GM18499 (cell line): ENCODE measurements around the gene IGF2.

ENCODE experiments used
- ATAC-seq: cut with Tn5 transposase; IDR thresholded peaks from one replicate; pipeline ENCODE4 v1.9.1; 2021; ENCODE audit warnings: moderate number of reproducible peaks; ENCODE audit not compliant: insufficient read depth, unreplicated experiment

Gene IGF2

DNA sequence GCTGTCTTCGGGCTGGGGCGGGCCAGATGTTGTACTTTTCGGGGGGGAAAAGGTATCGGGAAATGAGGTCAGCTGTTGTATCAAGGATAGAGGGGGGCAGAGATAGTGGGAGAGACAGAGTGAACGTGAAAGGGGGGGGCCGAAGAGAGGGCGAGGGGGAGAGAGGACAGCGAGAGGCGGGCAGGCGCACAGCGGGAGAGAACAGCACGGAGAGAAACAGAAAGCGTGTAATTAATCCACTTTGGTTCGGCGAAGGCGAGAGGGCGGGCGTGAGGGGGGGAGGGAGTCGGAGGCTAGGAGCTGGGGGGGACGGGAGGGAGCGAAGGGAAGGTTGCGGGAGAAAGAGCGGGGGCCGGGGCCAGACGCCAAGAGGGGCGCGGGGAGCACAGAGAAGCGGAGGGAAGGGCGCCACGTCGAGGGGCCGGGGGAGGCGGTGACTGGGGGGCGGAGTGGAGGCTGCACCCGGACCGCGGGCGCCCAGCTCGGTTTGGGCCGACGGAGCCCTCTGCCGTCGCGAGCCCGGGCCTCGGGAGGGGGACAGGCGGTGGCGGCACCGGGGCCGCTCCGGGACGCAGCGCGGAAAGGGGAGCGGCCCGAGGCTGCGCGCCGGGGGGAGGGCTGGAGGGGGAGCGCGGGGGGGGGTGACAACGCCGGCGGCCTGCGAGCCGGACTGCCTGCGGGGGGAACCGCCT lies 612 bp downstream of the IGF2 start:
- no peak for ATAC-seq

GRCh38 chr11:2138068-2138430 lies 1.1 kb downstream of the IGF2 start:
- ATAC-seq = no peak

DNA sequence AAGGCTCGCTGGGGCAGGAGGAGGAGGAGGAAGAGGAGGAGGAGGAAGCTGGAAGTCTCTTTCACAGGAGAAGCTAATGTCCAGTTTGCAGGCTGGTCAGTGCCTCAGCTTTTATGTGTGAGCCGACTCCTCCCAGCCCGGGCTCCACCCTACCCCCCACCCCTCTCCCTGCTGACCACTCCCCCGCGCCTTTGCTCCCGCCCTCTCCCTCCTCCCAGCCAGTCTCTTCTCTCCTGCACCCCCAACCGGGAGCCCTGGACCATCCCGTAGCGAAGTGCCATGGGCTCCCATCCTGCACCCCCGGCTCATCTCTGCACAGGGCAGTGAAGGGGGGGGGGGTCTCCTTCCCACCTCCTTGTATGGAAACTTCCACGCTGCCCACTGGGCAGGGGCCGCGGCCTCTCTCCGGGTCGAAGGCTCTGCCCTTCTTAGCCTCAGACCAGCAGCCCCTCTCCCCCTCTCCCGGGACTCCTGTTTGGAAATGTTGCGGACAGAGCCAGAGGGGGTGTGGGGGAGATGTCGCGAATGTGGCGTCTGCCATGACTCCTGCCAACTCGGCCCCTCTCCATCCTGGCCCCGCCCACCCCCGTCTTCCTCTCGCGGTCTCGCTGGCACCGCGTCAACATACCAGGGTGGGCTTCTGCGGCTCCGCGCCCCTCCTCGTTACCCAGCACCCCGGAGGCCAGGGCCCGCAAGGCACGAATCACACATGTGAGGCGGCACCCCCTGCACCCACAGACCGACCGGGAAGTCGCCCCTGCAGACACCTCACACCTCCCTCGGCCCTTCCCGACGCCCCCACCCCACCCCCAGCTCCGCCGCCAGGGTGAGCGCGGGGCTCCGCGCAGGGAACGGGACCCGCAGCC lies 1.8 kb downstream of the IGF2 start:
- ATAC-seq = no peak

GRCh38 chr11:2136952-2137201 lies 2.3 kb downstream of the IGF2 start:
- no peak for ATAC-seq

- ATAC-seq = no peak
Observed at GRCh38 chr11:2136209-2136951, 2.8 kb downstream of the IGF2 start.

DNA sequence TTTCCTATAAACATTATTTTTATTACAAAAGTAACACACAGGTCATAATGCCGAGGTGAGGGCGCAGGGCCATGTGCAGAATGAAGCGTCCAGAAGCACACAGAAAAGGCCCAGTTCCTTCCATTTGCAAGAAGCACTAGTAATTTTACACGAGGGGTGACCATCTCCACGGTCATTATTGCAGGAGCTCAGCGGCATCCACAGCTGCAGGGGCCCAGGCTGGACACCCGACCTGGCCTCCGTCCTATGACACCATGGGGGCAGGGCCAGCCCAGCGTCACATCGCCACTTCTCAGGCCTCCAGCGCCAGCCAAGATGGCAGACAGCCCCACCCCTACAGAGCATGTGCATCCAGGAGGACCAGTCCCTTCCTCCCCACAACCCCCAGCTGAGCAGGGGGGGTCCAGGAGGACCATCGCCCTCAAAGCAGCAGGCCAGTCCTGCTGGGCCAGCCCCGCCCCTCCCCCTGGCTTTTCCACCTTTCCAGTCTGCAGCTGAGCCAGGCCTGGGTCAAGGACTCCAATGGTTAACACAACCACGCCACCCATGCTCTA lies 3.5 kb downstream of the IGF2 start:
- no peak for ATAC-seq

GRCh38 chr11:2135018-2135569 lies 4.1 kb downstream of the IGF2 start:
- no peak for ATAC-seq

DNA sequence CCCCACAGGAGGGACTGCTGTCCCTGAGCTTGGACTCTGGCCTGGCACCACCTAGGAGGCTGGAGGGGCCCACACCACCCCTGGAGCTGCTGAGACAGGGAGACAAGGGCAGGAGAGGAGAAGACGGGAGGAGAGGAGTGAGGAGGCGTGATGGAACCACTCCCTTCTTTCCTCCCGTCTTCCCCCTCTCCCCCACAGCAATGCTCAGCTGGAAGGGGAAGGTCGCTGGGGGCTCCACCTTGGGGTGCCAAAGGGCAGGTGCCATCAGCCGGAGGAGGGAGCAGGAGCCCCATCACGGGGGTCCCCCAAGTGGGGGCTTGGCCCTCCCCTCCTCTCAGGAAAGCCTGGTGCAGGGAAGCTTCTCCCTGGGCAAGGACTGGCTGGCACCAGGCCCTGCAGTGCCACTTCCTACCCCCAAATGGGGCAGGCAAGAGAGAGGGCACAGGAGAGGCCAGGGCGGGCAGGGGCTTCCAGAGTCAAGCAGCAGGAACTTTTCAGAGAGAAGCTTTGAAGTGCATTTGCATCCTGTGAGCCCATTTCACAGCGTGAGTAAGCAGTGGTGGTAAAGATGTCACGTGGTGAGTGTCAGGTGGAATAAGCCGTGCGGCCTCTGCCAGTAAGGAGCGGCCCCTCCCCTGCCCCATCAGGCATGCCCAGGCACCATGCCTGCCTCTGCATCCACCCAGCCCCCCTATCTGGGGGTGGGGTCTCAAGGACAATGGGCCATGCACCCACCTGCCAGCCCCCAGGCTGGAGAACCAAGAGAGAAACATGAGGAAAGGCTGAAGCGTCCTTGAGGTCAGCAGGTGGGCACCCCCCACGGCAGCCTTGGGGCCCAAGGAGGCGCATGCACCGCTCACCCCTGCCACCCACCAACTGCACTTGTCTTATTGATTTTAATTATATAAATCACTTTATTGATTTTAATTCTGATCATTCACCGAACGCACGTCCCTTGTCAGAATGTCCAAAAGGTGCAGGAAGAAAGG lies 4.9 kb downstream of the IGF2 start:
- ATAC-seq = no peak

DNA sequence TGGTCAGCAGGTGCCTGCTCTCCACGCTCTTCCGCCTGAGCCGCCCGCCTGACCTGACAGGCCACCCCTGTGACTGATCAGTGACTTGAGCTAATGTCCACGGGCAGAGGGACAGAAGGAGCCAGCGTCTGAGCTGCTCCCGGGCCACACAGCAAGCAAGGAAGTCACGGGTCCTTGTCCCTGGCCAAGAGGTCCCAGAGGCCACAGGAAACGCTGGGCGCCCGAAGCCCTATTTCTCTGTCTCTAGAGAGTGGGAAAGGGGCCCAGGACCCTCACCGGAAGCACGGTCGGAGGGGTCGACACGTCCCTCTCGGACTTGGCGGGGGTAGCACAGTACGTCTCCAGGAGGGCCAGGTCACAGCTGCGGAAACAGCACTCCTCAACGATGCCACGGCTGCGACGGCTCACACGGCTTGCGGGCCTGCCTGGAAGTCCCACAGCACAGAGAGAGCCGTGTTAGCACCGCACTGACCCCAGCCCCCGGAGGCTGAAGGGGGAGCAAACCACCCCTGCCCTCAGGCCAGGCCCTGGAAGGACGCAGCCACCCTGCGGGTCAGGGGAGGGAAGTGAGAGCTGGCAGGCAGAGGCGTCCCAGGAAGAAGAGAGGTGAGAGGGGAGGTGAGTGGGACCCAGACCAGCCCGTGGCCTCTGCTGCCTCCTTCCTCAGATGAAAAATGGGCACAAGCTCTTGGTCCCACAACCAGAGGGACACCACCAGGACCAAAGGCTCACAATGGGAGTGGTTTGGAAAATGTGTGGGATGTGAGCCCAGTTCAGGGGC lies 5.8 kb downstream of the IGF2 start:
- ATAC-seq = no peak

DNA sequence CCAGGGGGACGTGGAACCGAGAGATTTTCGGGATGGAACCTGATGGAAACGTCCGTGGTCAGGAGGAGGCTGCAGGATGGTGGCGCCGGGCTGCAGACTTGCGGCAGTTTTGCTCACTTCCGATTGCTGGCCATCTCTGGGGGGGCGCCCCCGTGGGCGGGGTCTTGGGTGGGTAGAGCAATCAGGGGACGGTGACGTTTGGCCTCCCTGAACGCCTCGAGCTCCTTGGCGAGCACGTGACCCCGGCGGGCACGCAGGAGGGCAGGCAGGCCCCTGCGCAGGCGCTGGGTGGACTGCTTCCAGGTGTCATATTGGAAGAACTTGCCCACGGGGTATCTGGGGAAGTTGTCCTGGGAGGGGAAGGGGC lies 6.3 kb downstream of the IGF2 start:
- no peak for ATAC-seq

GRCh38 chr11:2132246-2132645 lies 6.9 kb downstream of the IGF2 start:
- no peak for ATAC-seq

GRCh38 chr11:2131371-2132236 lies 7.6 kb downstream of the IGF2 start:
- ATAC-seq = no peak

GRCh38 chr11:2130881-2131352 lies 8.3 kb downstream of the IGF2 start:
- no peak for ATAC-seq

DNA sequence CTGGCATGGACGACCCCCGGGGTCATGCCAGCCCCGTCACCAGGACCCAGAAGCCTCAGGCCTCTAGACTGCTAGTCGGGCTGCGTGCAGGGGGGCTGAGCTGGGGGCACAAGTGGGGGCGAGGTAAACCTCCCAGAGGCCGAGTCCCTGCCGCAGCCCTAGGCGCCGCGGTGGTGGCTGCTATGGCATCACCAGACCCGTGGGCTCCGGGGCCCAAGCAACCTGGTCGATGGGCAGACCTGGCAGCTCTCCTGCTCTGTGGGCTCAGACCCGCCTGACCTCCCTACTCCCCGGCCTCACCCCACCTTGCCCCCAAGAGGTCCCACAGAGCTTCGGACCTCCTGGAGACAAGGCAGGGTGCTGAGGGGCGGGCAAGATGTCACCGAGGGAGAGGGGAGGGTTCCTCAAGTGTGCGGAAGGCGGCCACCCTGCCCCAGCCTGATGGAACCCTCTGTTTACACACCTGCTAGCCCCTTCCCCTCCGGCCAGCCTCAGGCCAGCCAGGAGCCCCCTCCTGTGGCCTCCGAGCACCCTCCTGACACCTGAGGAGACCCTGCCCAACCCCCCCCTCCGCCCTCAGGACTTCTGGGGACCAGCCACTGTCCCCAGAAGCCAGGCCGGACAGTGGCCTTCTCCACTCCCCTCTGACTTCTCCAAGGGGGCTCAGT lies 9.4 kb downstream of the IGF2 start:
- ATAC-seq = no peak

DNA sequence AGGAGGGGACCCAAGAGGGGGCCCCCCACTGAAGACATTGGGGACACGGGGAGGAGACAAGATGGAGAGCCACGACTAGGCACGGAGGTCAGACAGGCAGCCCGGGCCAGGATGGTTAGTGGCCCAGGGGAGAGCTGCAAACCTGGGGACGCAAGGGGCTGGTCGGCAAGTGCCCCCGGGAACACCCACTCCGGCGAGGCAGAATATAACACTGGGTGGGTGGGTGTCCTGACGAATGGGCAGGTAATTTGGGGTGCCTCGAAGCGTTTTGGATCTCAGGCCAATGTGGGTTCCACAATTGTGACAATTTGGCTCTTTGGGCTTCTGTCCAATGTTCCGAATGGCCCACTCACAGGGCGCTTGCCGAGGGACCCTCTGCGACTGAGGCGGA lies 9.9 kb downstream of the IGF2 start:
- no peak for ATAC-seq

DNA sequence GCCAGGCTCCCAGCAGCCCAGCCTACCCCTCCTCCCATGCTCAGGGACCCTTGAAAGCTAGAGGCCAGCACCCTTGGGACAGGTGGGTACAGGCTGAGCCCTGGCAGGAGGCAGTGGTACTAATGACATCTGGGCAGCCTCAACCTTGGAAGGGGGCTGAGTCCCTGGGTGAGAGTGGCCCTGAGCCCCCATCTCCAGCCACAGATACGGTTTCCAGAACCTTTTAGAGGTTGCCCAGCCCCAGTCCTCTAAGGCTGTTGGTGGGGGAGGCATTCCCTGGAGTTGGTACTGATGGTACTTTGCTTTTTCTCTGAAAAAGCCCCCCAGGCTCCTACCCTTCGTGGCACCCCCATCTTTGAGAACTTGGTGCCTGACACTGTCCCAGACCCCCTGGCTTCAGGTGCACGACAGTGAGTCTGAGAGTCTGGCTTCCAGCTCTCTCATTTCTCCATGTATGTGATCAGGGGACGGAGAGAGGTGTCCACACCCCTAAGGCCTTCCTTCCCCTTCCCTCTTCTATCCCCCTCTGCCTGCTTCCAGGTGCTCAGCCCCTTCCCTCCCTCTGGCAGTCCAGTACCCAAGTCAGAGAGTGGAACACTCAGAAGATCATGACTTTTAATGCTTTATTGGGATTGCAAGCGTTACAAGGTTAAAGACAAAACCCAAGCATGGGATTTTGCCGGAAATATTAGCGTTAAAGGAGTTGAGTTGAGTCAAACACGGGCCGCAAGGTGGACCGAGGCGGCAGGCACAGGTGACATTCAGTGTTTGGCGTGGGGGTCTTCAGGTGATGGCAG lies 10.5 kb downstream of the IGF2 start:
- ATAC-seq = no peak

GRCh38 chr11:2128130-2128510 lies 11.1 kb downstream of the IGF2 start:
- no peak for ATAC-seq
